ENCODE measurements around the gene ZNF423.

ZNF423 gene

GRCh38 chr16:49552313-49552928, 303.5 kb downstream of the ZNF423 start:
- DNase-seq (ENCODE audit: low read depth): no peak

- DNase-seq (ENCODE audit: low read depth): no peak
These were observed 305.2 kb downstream of the ZNF423 start for GRCh38 chr16:49550666-49551065.

GRCh38 chr16:49550140-49550539, 305.8 kb downstream of the ZNF423 start:
- DNase-seq (ENCODE audit: low read depth): no peak

GRCh38 chr16:49548325-49548970, 307.5 kb downstream of the ZNF423 start:
- no peak for DNase-seq (ENCODE audit: low read depth)

GRCh38 chr16:49547448-49547847, 308.5 kb downstream of the ZNF423 start:
- DNase-seq (ENCODE audit: low read depth): no peak

GRCh38 chr16:49546735-49547134, 309.2 kb downstream of the ZNF423 start:
- no peak for DNase-seq (ENCODE audit: low read depth)

GRCh38 chr16:49545741-49546448, 310.0 kb downstream of the ZNF423 start:
- no peak for DNase-seq (ENCODE audit: low read depth)

- no peak for DNase-seq (ENCODE audit: low read depth)
These were observed 310.7 kb downstream of the ZNF423 start for GRCh38 chr16:49545243-49545642.

- DNase-seq (ENCODE audit: low read depth): no peak
These were observed 311.1 kb downstream of the ZNF423 start for GRCh38 chr16:49544828-49545227.

GRCh38 chr16:49543631-49543946, 312.3 kb downstream of the ZNF423 start:
- DNase-seq (ENCODE audit: low read depth): no peak

- no peak for DNase-seq (ENCODE audit: low read depth)
These were observed 312.8 kb downstream of the ZNF423 start for GRCh38 chr16:49542946-49543630.

GRCh38 chr16:49542391-49542891, 313.5 kb downstream of the ZNF423 start:
- no peak for DNase-seq (ENCODE audit: low read depth)

- no peak for DNase-seq (ENCODE audit: low read depth)
These were observed 315.1 kb downstream of the ZNF423 start for GRCh38 chr16:49540836-49541235.

- no peak for DNase-seq (ENCODE audit: low read depth)
These were observed 316.2 kb downstream of the ZNF423 start for GRCh38 chr16:49539758-49540157.

GRCh38 chr16:49537924-49538459, 317.9 kb downstream of the ZNF423 start:
- no peak for DNase-seq (ENCODE audit: low read depth)

- no peak for DNase-seq (ENCODE audit: low read depth)
These were observed 320.9 kb downstream of the ZNF423 start for GRCh38 chr16:49534901-49535610.

GRCh38 chr16:49533422-49533821, 322.5 kb downstream of the ZNF423 start:
- no peak for DNase-seq (ENCODE audit: low read depth)

GRCh38 chr16:49532873-49533272, 323.0 kb downstream of the ZNF423 start:
- DNase-seq (ENCODE audit: low read depth): no peak

GRCh38 chr16:49531931-49532840, 323.7 kb downstream of the ZNF423 start:
- DNase-seq (ENCODE audit: low read depth): no peak

- no peak for DNase-seq (ENCODE audit: low read depth)
These were observed 324.5 kb downstream of the ZNF423 start for GRCh38 chr16:49531425-49531824.

All from EH (cell line).